Measurements from ENCODE around the gene RAP1GAP. TPM values are rescaled to one million over a fixed set of nuclear protein-coding genes. Genes with fewer than 3 reads are reported as not detected.
"Not testable (repeated sequence)": the region's sequence is repeated elsewhere in the genome, so short reads cannot be mapped to it uniquely, and the experiment has no call there.

The RAP1GAP gene
- total RNA-seq, 3 donors from 2014 or later: 0.32 to 7.2 (median 6.0) TPM

- H3K36me3 ChIP-seq: no peaks in the 10 kb centered on the region
- H3K27ac ChIP-seq: no peak overlapping the region
- H3K4me1 ChIP-seq: peaks cover 4 to 11% of the 10 kb centered on the region in 2 donors
- H3K27me3 ChIP-seq: no peaks in the 10 kb centered on the region
- H3K4me3 ChIP-seq: no peak overlapping the region
- peak in 1 of 2 donors; percentile 8 for DNase-seq (ENCODE audit: low spot score in 2 of 2)
- TF ChIP-seq POLR2A (IDR thresholded peaks at IDR 0.05): no peak
- TF ChIP-seq POLR2AphosphoS5 (IDR thresholded peaks at IDR 0.05): no peak
- TF ChIP-seq, protein P1, sequence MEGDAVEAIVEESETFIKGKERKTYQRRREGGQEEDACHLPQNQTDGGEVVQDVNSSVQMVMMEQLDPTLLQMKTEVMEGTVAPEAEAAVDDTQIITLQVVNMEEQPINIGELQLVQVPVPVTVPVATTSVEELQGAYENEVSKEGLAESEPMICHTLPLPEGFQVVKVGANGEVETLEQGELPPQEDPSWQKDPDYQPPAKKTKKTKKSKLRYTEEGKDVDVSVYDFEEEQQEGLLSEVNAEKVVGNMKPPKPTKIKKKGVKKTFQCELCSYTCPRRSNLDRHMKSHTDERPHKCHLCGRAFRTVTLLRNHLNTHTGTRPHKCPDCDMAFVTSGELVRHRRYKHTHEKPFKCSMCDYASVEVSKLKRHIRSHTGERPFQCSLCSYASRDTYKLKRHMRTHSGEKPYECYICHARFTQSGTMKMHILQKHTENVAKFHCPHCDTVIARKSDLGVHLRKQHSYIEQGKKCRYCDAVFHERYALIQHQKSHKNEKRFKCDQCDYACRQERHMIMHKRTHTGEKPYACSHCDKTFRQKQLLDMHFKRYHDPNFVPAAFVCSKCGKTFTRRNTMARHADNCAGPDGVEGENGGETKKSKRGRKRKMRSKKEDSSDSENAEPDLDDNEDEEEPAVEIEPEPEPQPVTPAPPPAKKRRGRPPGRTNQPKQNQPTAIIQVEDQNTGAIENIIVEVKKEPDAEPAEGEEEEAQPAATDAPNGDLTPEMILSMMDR (IDR thresholded peaks at IDR 0.05): no peak
- H3K9me3 ChIP-seq: no peaks in the 10 kb centered on the region
- intact Hi-C loops (cut with DNase I; ENCODE audit: low total_unique reads): no loop called here
These were observed 8.0 kb upstream of the RAP1GAP start for GRCh38 chr1:21677168-21677567.

DNA sequence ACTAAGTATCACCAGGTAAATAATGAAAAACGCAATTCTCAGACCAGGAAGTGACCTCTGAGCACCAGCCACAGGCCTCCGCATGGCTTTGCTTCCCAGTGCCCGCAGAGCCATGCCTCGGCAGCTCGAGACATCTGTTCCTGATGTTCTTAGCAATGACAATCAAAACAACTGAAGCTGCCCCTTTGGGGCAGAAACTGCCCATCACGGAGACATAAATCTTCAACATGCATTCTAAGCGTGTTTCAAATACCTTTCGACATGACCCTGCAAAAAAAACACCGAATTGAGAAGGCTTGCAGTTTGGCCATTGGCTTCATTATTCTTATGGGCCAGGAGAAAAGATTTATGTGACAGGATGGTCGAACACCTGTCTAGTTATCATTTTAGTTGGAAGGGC, 5.8 kb upstream of the RAP1GAP start:
- DNase-seq (ENCODE audit: low spot score in 2 of 2): no peak
- intact Hi-C loops (cut with DNase I; ENCODE audit: low total_unique reads): no loop called here

GRCh38 chr1:21673853-21674252, 4.7 kb upstream of the RAP1GAP start:
- DNase-seq (ENCODE audit: low spot score in 2 of 2); intact Hi-C loops (cut with DNase I; ENCODE audit: low total_unique reads); H3K27ac ChIP-seq; H3K4me3 ChIP-seq; H3K9me3 ChIP-seq; H3K27me3 ChIP-seq; H3K36me3 ChIP-seq: not testable (repeated sequence)
- peaks cover 4 to 24% of the 10 kb centered on the region in 2 donors for H3K4me1 ChIP-seq

More for the DNA sequence above, 5.8 kb upstream of the RAP1GAP start:
- no peaks in the 10 kb centered on the region for H3K36me3 ChIP-seq
- TF ChIP-seq POLR2AphosphoS5 (IDR thresholded peaks at IDR 0.05) (no peak), POLR2A (IDR thresholded peaks at IDR 0.05) (no peak)
- TF ChIP-seq, protein P1 (IDR thresholded peaks at IDR 0.05): no peak
- H3K4me1 ChIP-seq: peaks cover 4 to 14% of the 10 kb centered on the region in 2 donors
- H3K9me3 ChIP-seq: no peaks in the 10 kb centered on the region
- H3K4me3 ChIP-seq: no peak overlapping the region
- no peak overlapping the region for H3K27ac ChIP-seq
- H3K27me3 ChIP-seq: no peaks in the 10 kb centered on the region

DNA sequence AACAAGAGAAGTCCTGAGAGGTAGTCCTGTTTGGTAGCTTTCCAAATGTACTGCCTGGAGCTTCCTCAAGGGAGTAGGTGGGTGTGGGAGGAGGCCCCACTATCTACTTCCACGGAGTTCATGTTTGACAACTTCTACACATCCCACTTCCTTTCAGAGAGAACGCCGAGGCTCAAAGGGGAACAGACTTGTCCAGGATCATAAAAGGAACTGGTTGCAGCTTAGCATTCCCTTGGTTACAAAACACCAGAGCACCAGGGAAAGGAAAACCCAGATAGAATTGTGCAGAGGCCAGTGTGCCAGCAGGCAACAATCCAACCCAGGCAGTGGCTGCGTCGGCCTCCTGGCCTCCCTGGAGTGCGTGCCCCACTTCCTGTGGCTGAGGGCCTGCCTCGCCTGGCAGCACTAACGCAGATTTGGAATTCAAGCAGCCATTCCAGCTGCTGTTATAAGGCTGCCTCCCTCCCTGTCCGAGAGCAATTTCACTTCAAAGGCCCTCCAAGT, 4.2 kb upstream of the RAP1GAP start:
- H3K4me1 ChIP-seq: peaks cover 4 to 29% of the 10 kb centered on the region in 2 donors
- H3K4me3 ChIP-seq: no peak overlapping the region
- peak in 2 of 3 donors; percentile 9 to 19 for TF ChIP-seq POLR2AphosphoS5 (IDR thresholded peaks at IDR 0.05)
- TF ChIP-seq, protein P1 (IDR thresholded peaks at IDR 0.05): no peak
- H3K27me3 ChIP-seq: peaks cover 5 to 8% of the 10 kb centered on the region in 2 donors
- intact Hi-C loops (cut with DNase I; ENCODE audit: low total_unique reads): no loop called here
- DNase-seq (ENCODE audit: low spot score in 2 of 2): peak in 1 of 2 donors; percentile 57
- H3K27ac ChIP-seq: peak overlapping the region; percentile 9 to 61
- no peaks in the 10 kb centered on the region for H3K36me3 ChIP-seq
- H3K9me3 ChIP-seq: no peaks in the 10 kb centered on the region

- intact Hi-C loops (cut with DNase I; ENCODE audit: low total_unique reads): no loop called here
- no peak for DNase-seq (ENCODE audit: low spot score in 2 of 2)
- no peaks in the 10 kb centered on the region for H3K36me3 ChIP-seq
- TF ChIP-seq POLR2A (IDR thresholded peaks at IDR 0.05) (no peak), POLR2AphosphoS5 (IDR thresholded peaks at IDR 0.05) (no peak)
- TF ChIP-seq, protein P1 (IDR thresholded peaks at IDR 0.05): no peak
- peaks cover 4 to 29% of the 10 kb centered on the region in 2 donors for H3K4me1 ChIP-seq
- H3K9me3 ChIP-seq: no peaks in the 10 kb centered on the region
- no peak overlapping the region for H3K4me3 ChIP-seq
- peak overlapping the region; percentile 9 to 61 for H3K27ac ChIP-seq
- peaks cover 5 to 15% of the 10 kb centered on the region in 2 donors for H3K27me3 ChIP-seq
These were observed 3.5 kb upstream of the RAP1GAP start for GRCh38 chr1:21672478-21673276.
